Astrocyte (in vitro differentiated cells and primary cell): ENCODE measurements around the gene POLR2M. TPM values are rescaled to one million over a fixed set of nuclear protein-coding genes. Genes with fewer than 3 reads are reported as not detected.
A peak's percentile ranks its signal among the peaks of the same experiment; 100 is the strongest.

Experiments
- DNase-seq: peaks from one replicate; pipeline ENCODE4 v3.0.0-alpha.2; 2010; ENCODE audit warnings: low read depth
- FAIRE-seq: peaks from 2 replicates; lab custom pipeline; 2011; peaks lifted over from hg19 to GRCh38; lab: Jason Lieb, UNC
- H2AFZ ChIP-seq: 2 replicates; pipeline ENCODE4 v1.6.0; 2012; ENCODE audit warnings: low read depth, low read length, inconsistent platforms
- H3K27ac ChIP-seq: 2 replicates; pipeline ENCODE4 v1.5.1; 2011; ENCODE audit warnings: low read depth, low read length, inconsistent platforms
- H3K27me3 ChIP-seq: 2 replicates; pipeline ENCODE4 v1.6.0; 2011; ENCODE audit warnings: low read length, inconsistent platforms; ENCODE audit not compliant: insufficient read depth
- H3K36me3 ChIP-seq: 2 replicates; pipeline ENCODE4 v1.5.1; 2011; ENCODE audit warnings: low read length, inconsistent platforms; ENCODE audit not compliant: insufficient read depth
- H3K4me1 ChIP-seq: 2 replicates; pipeline ENCODE4 v1.5.1; 2011; ENCODE audit warnings: low read length, inconsistent platforms; ENCODE audit not compliant: insufficient read depth
- H3K4me2 ChIP-seq: 2 replicates; pipeline ENCODE4 v1.6.0; 2012; ENCODE audit warnings: low read length, inconsistent platforms
- H3K4me3 ChIP-seq: 2 replicates; pipeline ENCODE4 v1.5.1; 2011; ENCODE audit warnings: low read depth, mild to moderate bottlenecking, low read length, inconsistent platforms; ENCODE audit not compliant: insufficient read depth
- H3K79me2 ChIP-seq: 2 replicates; pipeline ENCODE4 v1.6.0; 2012; ENCODE audit warnings: mild to moderate bottlenecking, low read length, inconsistent platforms; ENCODE audit not compliant: insufficient read depth
- H3K9ac ChIP-seq: 2 replicates; pipeline ENCODE4 v1.6.0; 2012; ENCODE audit warnings: mild to moderate bottlenecking, low read length, inconsistent platforms
- H3K9me3 ChIP-seq: 2 replicates; pipeline ENCODE4 v1.5.1; 2012; ENCODE audit warnings: low read depth, mild to moderate bottlenecking, low read length, inconsistent platforms; ENCODE audit not compliant: insufficient read depth
- H4K20me1 ChIP-seq: 2 replicates; pipeline ENCODE4 v1.6.0; 2012; ENCODE audit warnings: low read length, inconsistent platforms; ENCODE audit not compliant: insufficient read depth
- H3K27ac Mint-ChIP-seq: one replicate; pipeline ENCODE4 v1.8.0; 2021; ENCODE audit warnings: mild to moderate bottlenecking, mixed read lengths; ENCODE audit not compliant: unreplicated experiment
- H3K27me3 Mint-ChIP-seq: one replicate; pipeline ENCODE4 v1.8.0; 2021; ENCODE audit warnings: low read depth, mixed read lengths; ENCODE audit not compliant: unreplicated experiment
- H3K36me3 Mint-ChIP-seq: one replicate; pipeline ENCODE4 v1.8.0; 2021; ENCODE audit warnings: low read depth, mixed read lengths; ENCODE audit not compliant: unreplicated experiment
- H3K4me1 Mint-ChIP-seq: one replicate; pipeline ENCODE4 v1.8.0; 2021; ENCODE audit warnings: low read depth, mixed read lengths; ENCODE audit not compliant: unreplicated experiment
- H3K4me3 Mint-ChIP-seq: one replicate; pipeline ENCODE4 v1.8.0; 2021; ENCODE audit warnings: mild to moderate bottlenecking, moderate library complexity, mixed read lengths; ENCODE audit not compliant: unreplicated experiment
- H3K9me3 Mint-ChIP-seq: one replicate; pipeline ENCODE4 v1.8.0; 2021; ENCODE audit warnings: mild to moderate bottlenecking, mixed read lengths; ENCODE audit not compliant: unreplicated experiment
- CTCF ChIP-seq: IDR thresholded peaks from 2 replicates; pipeline ENCODE4 v1.5.1; 2011; ENCODE audit warnings: low read depth, mild to moderate bottlenecking, inconsistent platforms, low read length, moderate library complexity; ENCODE audit not compliant: insufficient read depth
- EZH2 ChIP-seq: IDR thresholded peaks from 2 replicates; pipeline ENCODE4 v1.6.1; 2012; ENCODE audit warnings: mild to moderate bottlenecking, low read length, inconsistent platforms; ENCODE audit not compliant: insufficient read depth
- total RNA-seq: library from RNA; stranded (reverse); gene quantifications from 2 replicates; pipeline ENCODE4 v1.2.1, GENCODE V29; 2021

Gene POLR2M
- total RNA-seq, 1 donor from 2014 or later = 61.4 TPM

- DNase-seq = peak; percentile 64
- no peaks in the 10 kb centered on the region for H3K36me3 ChIP-seq
- H3K4me1 ChIP-seq = peaks cover 6% of the 10 kb centered on the region
- Mint-ChIP-seq H3K27ac (no peak overlapping the region), H3K36me3 (no peaks in the 10 kb centered on the region), H3K9me3 (no peaks in the 10 kb centered on the region), H3K4me3 (no peak overlapping the region), H3K4me1 (no peaks in the 10 kb centered on the region), H3K27me3 (peaks cover 9% of the 10 kb centered on the region)
- H3K4me3 ChIP-seq = no peak overlapping the region
- no peaks in the 10 kb centered on the region for H3K27me3 ChIP-seq
- TF ChIP-seq CTCF (no peak), EZH2 (no peak)
- no peaks in the 10 kb centered on the region for H3K79me2 ChIP-seq
- FAIRE-seq = peak; percentile 9
- H3K27ac ChIP-seq = no peak overlapping the region
- no peak overlapping the region for H3K9ac ChIP-seq
- H3K4me2 ChIP-seq = no peak overlapping the region
- no peaks in the 10 kb centered on the region for H3K9me3 ChIP-seq
- no peaks in the 10 kb centered on the region for H4K20me1 ChIP-seq
- H2AFZ ChIP-seq = no peak overlapping the region
Measured at GRCh38 chr15:57697588-57697987, 8.9 kb upstream of the POLR2M start.

- no peak overlapping the region for H2AFZ ChIP-seq
- H3K36me3 Mint-ChIP-seq = no peaks in the 10 kb centered on the region
- no peaks in the 10 kb centered on the region for H3K79me2 ChIP-seq
- FAIRE-seq (no peak), DNase-seq (no peak)
- TF ChIP-seq EZH2 (no peak), CTCF (no peak)
- H3K4me2 ChIP-seq = no peak overlapping the region
- peaks cover 9% of the 10 kb centered on the region for H3K27me3 Mint-ChIP-seq
- H3K27ac Mint-ChIP-seq = no peak overlapping the region
- H3K4me3 Mint-ChIP-seq = no peak overlapping the region
- no peaks in the 10 kb centered on the region for H3K4me1 ChIP-seq
- no peaks in the 10 kb centered on the region for H4K20me1 ChIP-seq
- H3K27me3 ChIP-seq = no peaks in the 10 kb centered on the region
- H3K27ac ChIP-seq = no peak overlapping the region
- no peaks in the 10 kb centered on the region for H3K9me3 Mint-ChIP-seq
- no peaks in the 10 kb centered on the region for H3K36me3 ChIP-seq
- H3K9ac ChIP-seq = no peak overlapping the region
- H3K4me1 Mint-ChIP-seq = peaks cover 1% of the 10 kb centered on the region
- H3K4me3 ChIP-seq = no peak overlapping the region
- H3K9me3 ChIP-seq = no peaks in the 10 kb centered on the region
Measured at GRCh38 chr15:57698243-57698642, 8.3 kb upstream of the POLR2M start.

GRCh38 chr15:57698991-57699390 lies 7.5 kb upstream of the POLR2M start:
- Histone ChIP-seq H3K4me3 (no peak overlapping the region), H2AFZ (no peak overlapping the region), H3K36me3 (no peaks in the 10 kb centered on the region), H3K4me1 (no peaks in the 10 kb centered on the region), H3K79me2 (no peaks in the 10 kb centered on the region), H3K9ac (no peak overlapping the region), H3K27ac (no peak overlapping the region), H3K9me3 (no peaks in the 10 kb centered on the region), H4K20me1 (no peaks in the 10 kb centered on the region), H3K4me2 (no peak overlapping the region), H3K27me3 (no peaks in the 10 kb centered on the region)
- Mint-ChIP-seq H3K36me3 (no peaks in the 10 kb centered on the region), H3K4me3 (no peak overlapping the region), H3K9me3 (no peaks in the 10 kb centered on the region), H3K27me3 (peaks cover 9% of the 10 kb centered on the region), H3K4me1 (peaks cover 4% of the 10 kb centered on the region), H3K27ac (no peak overlapping the region)
- DNase-seq = no peak
- TF ChIP-seq CTCF (no peak), EZH2 (no peak)
- FAIRE-seq = no peak
